ENCODE data around the gene CROCC2.

- TF ChIP-seq, protein P1, sequence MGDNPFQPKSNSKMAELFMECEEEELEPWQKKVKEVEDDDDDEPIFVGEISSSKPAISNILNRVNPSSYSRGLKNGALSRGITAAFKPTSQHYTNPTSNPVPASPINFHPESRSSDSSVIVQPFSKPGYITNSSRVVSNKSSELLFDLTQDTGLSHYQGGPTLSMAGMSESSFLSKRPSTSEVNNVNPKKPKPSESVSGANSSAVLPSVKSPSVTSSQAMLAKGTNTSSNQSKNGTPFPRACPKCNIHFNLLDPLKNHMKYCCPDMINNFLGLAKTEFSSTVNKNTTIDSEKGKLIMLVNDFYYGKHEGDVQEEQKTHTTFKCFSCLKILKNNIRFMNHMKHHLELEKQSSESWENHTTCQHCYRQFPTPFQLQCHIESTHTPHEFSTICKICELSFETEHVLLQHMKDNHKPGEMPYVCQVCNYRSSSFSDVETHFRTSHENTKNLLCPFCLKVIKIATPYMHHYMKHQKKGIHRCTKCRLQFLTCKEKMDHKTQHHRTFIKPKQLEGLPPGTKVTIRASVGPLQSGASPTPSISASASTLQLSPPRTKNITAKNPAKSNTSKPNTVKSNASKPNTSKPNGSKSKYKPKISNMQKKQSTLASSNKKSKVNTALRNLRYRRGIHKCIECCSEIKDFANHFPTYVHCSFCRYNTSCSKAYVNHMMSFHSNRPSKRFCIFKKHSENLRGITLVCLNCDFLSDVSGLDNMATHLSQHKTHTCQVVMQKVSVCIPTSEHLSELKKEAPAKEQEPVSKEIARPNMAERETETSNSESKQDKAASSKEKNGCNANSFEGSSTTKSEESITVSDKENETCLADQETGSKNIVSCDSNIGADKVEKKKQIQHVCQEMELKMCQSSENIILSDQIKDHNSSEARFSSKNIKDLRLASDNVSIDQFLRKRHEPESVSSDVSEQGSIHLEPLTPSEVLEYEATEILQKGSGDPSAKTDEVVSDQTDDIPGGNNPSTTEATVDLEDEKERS (tag by site-specific recombination; IDR thresholded peaks at IDR 0.05), result no peak
- TF ChIP-seq ZBTB48 (tag by site-specific recombination; IDR thresholded peaks at IDR 0.05) (no peak), KLF9 (tag by site-specific recombination; IDR thresholded peaks at IDR 0.05; ENCODE audit: low read depth) (no peak), ZFP41 (tag by site-specific recombination; IDR thresholded peaks at IDR 0.05; ENCODE audit: borderline replicate concordance) (no peak), CTCF (tag by site-specific recombination; IDR thresholded peaks at IDR 0.05) (no peak), ZNF747 (tag by site-specific recombination; IDR thresholded peaks at IDR 0.05) (no peak)
These were observed 25.3 kb downstream of the CROCC2 start for GRCh38 chr2:240931319-240931949.
